Right lobe of liver (tissue), 4 donors: ENCODE measurements around the gene CCDC148.

Experiments
- POLR2A ChIP-seq: fragments of 450-650 bp; IDR thresholded peaks from one replicate; pipeline ENCODE4 v1.6.1; 2017; ENCODE audit warnings: antibody characterized with exemption, mild to moderate bottlenecking
- TF ChIP-seq, protein P1 (sequence below), 4 donors: fragments of 200-600 bp in 3 of 4; fragments of 450-650 bp in 1 of 4; IDR thresholded peaks; one replicate each; pipeline versions ENCODE4 v1.5.1 to v1.8.0; 2016 to 2022; ENCODE audit warnings: antibody characterized with exemption in 4 of 4, mild to moderate bottlenecking in 2 of 4
- donor health status: DM: no; HTN: no; CAD: no.
- donor health status: DM: no; HTN: no; CAD: no.
- donor health status: DM: no; HTN: yes; CAD: no.

- TF ChIP-seq, protein P1, sequence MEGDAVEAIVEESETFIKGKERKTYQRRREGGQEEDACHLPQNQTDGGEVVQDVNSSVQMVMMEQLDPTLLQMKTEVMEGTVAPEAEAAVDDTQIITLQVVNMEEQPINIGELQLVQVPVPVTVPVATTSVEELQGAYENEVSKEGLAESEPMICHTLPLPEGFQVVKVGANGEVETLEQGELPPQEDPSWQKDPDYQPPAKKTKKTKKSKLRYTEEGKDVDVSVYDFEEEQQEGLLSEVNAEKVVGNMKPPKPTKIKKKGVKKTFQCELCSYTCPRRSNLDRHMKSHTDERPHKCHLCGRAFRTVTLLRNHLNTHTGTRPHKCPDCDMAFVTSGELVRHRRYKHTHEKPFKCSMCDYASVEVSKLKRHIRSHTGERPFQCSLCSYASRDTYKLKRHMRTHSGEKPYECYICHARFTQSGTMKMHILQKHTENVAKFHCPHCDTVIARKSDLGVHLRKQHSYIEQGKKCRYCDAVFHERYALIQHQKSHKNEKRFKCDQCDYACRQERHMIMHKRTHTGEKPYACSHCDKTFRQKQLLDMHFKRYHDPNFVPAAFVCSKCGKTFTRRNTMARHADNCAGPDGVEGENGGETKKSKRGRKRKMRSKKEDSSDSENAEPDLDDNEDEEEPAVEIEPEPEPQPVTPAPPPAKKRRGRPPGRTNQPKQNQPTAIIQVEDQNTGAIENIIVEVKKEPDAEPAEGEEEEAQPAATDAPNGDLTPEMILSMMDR (IDR thresholded peaks at IDR 0.05), result no peak
- no peak for TF ChIP-seq POLR2A
Measured at GRCh38 chr2:158291544-158292180, 164.9 kb downstream of the CCDC148 start.
